NCI-H1417 (cell line): ENCODE measurements around the gene CMTM8.

Experiments
- DNase-seq, 3 experiments: peaks; one replicate each; lab custom pipeline; 2025; lab: John Stamatoyannopoulos, UW

CMTM8 gene

GRCh38 chr3:32306072-32306471 is 67.6 kb downstream of the CMTM8 start:
- no peak for DNase-seq

- DNase-seq, result no peak
Measured at GRCh38 chr3:32307591-32307990, 69.1 kb downstream of the CMTM8 start.

GRCh38 chr3:32308378-32308777 is 69.9 kb downstream of the CMTM8 start:
- DNase-seq, result no peak

- no peak for DNase-seq
Measured at GRCh38 chr3:32309654-32310242, 71.3 kb downstream of the CMTM8 start.

GRCh38 chr3:32310336-32310735 is 71.9 kb downstream of the CMTM8 start:
- peak in 1 of 3 experiments; percentile 31 for DNase-seq

GRCh38 chr3:32310918-32311839 is 72.7 kb downstream of the CMTM8 start:
- DNase-seq, result peak in 1 of 3 experiments; percentile 28

- DNase-seq, result no peak
Measured at GRCh38 chr3:32312251-32312650, 73.8 kb downstream of the CMTM8 start.

GRCh38 chr3:32313169-32313568 is 74.7 kb downstream of the CMTM8 start:
- DNase-seq, result no peak

- no peak for DNase-seq
Measured at GRCh38 chr3:32313723-32314473, 75.4 kb downstream of the CMTM8 start.

- no peak for DNase-seq
Measured at GRCh38 chr3:32315441-32315840, 77.0 kb downstream of the CMTM8 start.

- no peak for DNase-seq
Measured at GRCh38 chr3:32316319-32316718, 77.8 kb downstream of the CMTM8 start.

GRCh38 chr3:32316976-32317375 is 78.5 kb downstream of the CMTM8 start:
- no peak for DNase-seq

GRCh38 chr3:32319607-32320006 is 81.1 kb downstream of the CMTM8 start:
- DNase-seq, result no peak

- no peak for DNase-seq
Measured at GRCh38 chr3:32320080-32320479, 81.6 kb downstream of the CMTM8 start.

- peak in 2 of 3 experiments; percentile 12 to 51 for DNase-seq
Measured at GRCh38 chr3:32321095-32321790, 82.8 kb downstream of the CMTM8 start.

GRCh38 chr3:32322311-32322710 is 83.8 kb downstream of the CMTM8 start:
- no peak for DNase-seq

- no peak for DNase-seq
Measured at GRCh38 chr3:32323604-32324003, 85.1 kb downstream of the CMTM8 start.

- peak in 1 of 3 experiments; percentile 11 for DNase-seq
Measured at GRCh38 chr3:32325201-32325600, 86.7 kb downstream of the CMTM8 start.

GRCh38 chr3:32325927-32326326 is 87.4 kb downstream of the CMTM8 start:
- no peak for DNase-seq

- no peak for DNase-seq
Measured at GRCh38 chr3:32326795-32327194, 88.3 kb downstream of the CMTM8 start.

- peak in 1 of 3 experiments; percentile 4 for DNase-seq
Measured at GRCh38 chr3:32334675-32335074, 96.2 kb downstream of the CMTM8 start.
